Immature natural killer cell (primary cell): ENCODE results near the gene ITIH1. TPM values are rescaled to one million over a fixed set of nuclear protein-coding genes. Genes with fewer than 3 reads are reported as not detected.

Experiments
- DNase-seq, 3 donors: peaks; one replicate each; pipeline ENCODE4 v3.0.0; 2022; ENCODE audit warnings: mixed read lengths in 1 of 3
- H3K27ac Mint-ChIP-seq, 6 donors: one replicate each; pipeline ENCODE4 v1.8.0; 2020; ENCODE audit warnings: mixed read lengths in 6 of 6, mild to moderate bottlenecking in 5 of 6, inconsistent platforms in 4 of 6, moderate library complexity in 3 of 6
- H3K27me3 Mint-ChIP-seq, 3 donors: one replicate each; pipeline ENCODE4 v1.8.0; 2020 to 2021; ENCODE audit warnings: low read depth in 3 of 3, mild to moderate bottlenecking in 3 of 3, mixed read lengths in 3 of 3, moderate library complexity in 3 of 3, inconsistent platforms in 1 of 3
- H3K36me3 Mint-ChIP-seq, 3 donors: one replicate each; pipeline ENCODE4 v1.8.0; 2020; ENCODE audit warnings: mixed read lengths in 3 of 3, inconsistent platforms in 2 of 3, mild to moderate bottlenecking in 2 of 3
- H3K4me1 Mint-ChIP-seq, 2 donors: one replicate each; pipeline ENCODE4 v1.8.0; 2020; ENCODE audit warnings: inconsistent platforms in 2 of 2, mild to moderate bottlenecking in 2 of 2, mixed read lengths in 2 of 2, moderate library complexity in 1 of 2
- H3K4me3 Mint-ChIP-seq, 5 donors: one replicate each; pipeline ENCODE4 v1.8.0; 2020; ENCODE audit warnings: mild to moderate bottlenecking in 5 of 5, mixed read lengths in 5 of 5, inconsistent platforms in 3 of 5, moderate library complexity in 3 of 5
- H3K9me3 Mint-ChIP-seq, 6 donors: one replicate each; pipeline ENCODE4 v1.8.0; 2020; ENCODE audit warnings: mild to moderate bottlenecking in 6 of 6, mixed read lengths in 6 of 6, inconsistent platforms in 4 of 6, moderate library complexity in 3 of 6
- polyA plus RNA-seq, 3 donors: library from polyadenylated mRNA; unstranded; fragments of 300-500 nt; fragmentation: Illumina TruSeq; gene quantifications; one replicate each; pipeline ENCODE4 v1.2.3, GENCODE V29; 2021

The ITIH1 gene
- polyA plus RNA-seq, 3 donors from 2014 or later: not detected

GRCh38 chr3:52779011-52779836, 1.8 kb downstream of the ITIH1 start:
- peaks cover 0 to 2% (median 2%) of the 10 kb centered on the region in 3 donors for H3K27me3 Mint-ChIP-seq
- no peaks in the 10 kb centered on the region for H3K9me3 Mint-ChIP-seq
- H3K36me3 Mint-ChIP-seq: no peaks in the 10 kb centered on the region
- no peak for DNase-seq
- H3K4me3 Mint-ChIP-seq: no peak overlapping the region
- no peak overlapping the region for H3K27ac Mint-ChIP-seq
- peaks cover 7 to 9% of the 10 kb centered on the region in 2 donors for H3K4me1 Mint-ChIP-seq

GRCh38 chr3:52779837-52780585, 2.6 kb downstream of the ITIH1 start:
- no peaks in the 10 kb centered on the region for H3K9me3 Mint-ChIP-seq
- peak overlapping the region in 1 of 6 donors; percentile 8 for H3K27ac Mint-ChIP-seq
- H3K36me3 Mint-ChIP-seq: no peaks in the 10 kb centered on the region
- no peak overlapping the region for H3K4me3 Mint-ChIP-seq
- peaks cover 0 to 6% (median 2%) of the 10 kb centered on the region in 3 donors for H3K27me3 Mint-ChIP-seq
- peaks cover 7 to 9% of the 10 kb centered on the region in 2 donors for H3K4me1 Mint-ChIP-seq
- no peak for DNase-seq

- peaks cover 7 to 9% of the 10 kb centered on the region in 2 donors for H3K4me1 Mint-ChIP-seq
- no peaks in the 10 kb centered on the region for H3K9me3 Mint-ChIP-seq
- peaks cover 0 to 6% (median 1%) of the 10 kb centered on the region in 3 donors for H3K27me3 Mint-ChIP-seq
- DNase-seq: no peak
- no peak overlapping the region for H3K4me3 Mint-ChIP-seq
- H3K36me3 Mint-ChIP-seq: no peaks in the 10 kb centered on the region
- no peak overlapping the region for H3K27ac Mint-ChIP-seq
Observed at GRCh38 chr3:52781741-52782140, 4.3 kb downstream of the ITIH1 start.

- DNase-seq: no peak
- peaks cover 0 to 6% (median 3%) of the 10 kb centered on the region in 3 donors for H3K27me3 Mint-ChIP-seq
- H3K4me3 Mint-ChIP-seq: no peak overlapping the region
- no peaks in the 10 kb centered on the region for H3K9me3 Mint-ChIP-seq
- H3K27ac Mint-ChIP-seq: no peak overlapping the region
- no peaks in the 10 kb centered on the region for H3K36me3 Mint-ChIP-seq
- H3K4me1 Mint-ChIP-seq: peaks cover 7 to 9% of the 10 kb centered on the region in 2 donors
Observed at GRCh38 chr3:52782412-52783210, 5.2 kb downstream of the ITIH1 start.

GRCh38 chr3:52783211-52783555, 5.8 kb downstream of the ITIH1 start:
- Mint-ChIP-seq H3K9me3 (no peaks in the 10 kb centered on the region), H3K27me3 (peaks cover 0 to 6% (median 3%) of the 10 kb centered on the region in 3 donors), H3K27ac (no peak overlapping the region), H3K36me3 (no peaks in the 10 kb centered on the region), H3K4me3 (no peak overlapping the region), H3K4me1 (peaks cover 4 to 9% of the 10 kb centered on the region in 2 donors)
- DNase-seq: no peak

GRCh38 chr3:52784021-52784621, 6.7 kb downstream of the ITIH1 start:
- Mint-ChIP-seq H3K27me3 (peaks cover 0 to 6% (median 3%) of the 10 kb centered on the region in 3 donors), H3K4me1 (peaks cover 0 to 9% of the 10 kb centered on the region in 2 donors), H3K27ac (no peak overlapping the region), H3K36me3 (no peaks in the 10 kb centered on the region), H3K4me3 (no peak overlapping the region), H3K9me3 (no peaks in the 10 kb centered on the region)
- no peak for DNase-seq

- DNase-seq: no peak
- no peak overlapping the region for H3K27ac Mint-ChIP-seq
- H3K36me3 Mint-ChIP-seq: no peaks in the 10 kb centered on the region
- H3K27me3 Mint-ChIP-seq: peaks cover 0 to 6% (median 3%) of the 10 kb centered on the region in 3 donors
- peaks cover 0 to 9% of the 10 kb centered on the region in 2 donors for H3K4me1 Mint-ChIP-seq
- no peak overlapping the region for H3K4me3 Mint-ChIP-seq
- no peaks in the 10 kb centered on the region for H3K9me3 Mint-ChIP-seq
Observed at GRCh38 chr3:52784931-52785590, 7.7 kb downstream of the ITIH1 start.

GRCh38 chr3:52786330-52787215, 9.2 kb downstream of the ITIH1 start:
- H3K27me3 Mint-ChIP-seq: peaks cover 0 to 4% (median 3%) of the 10 kb centered on the region in 3 donors
- H3K4me3 Mint-ChIP-seq: no peak overlapping the region
- DNase-seq: no peak
- H3K9me3 Mint-ChIP-seq: no peaks in the 10 kb centered on the region
- H3K4me1 Mint-ChIP-seq: peaks cover 0 to 6% of the 10 kb centered on the region in 2 donors
- H3K27ac Mint-ChIP-seq: no peak overlapping the region
- H3K36me3 Mint-ChIP-seq: no peaks in the 10 kb centered on the region

- no peak overlapping the region for H3K27ac Mint-ChIP-seq
- H3K36me3 Mint-ChIP-seq: no peaks in the 10 kb centered on the region
- H3K9me3 Mint-ChIP-seq: no peaks in the 10 kb centered on the region
- no peaks in the 10 kb centered on the region for H3K4me1 Mint-ChIP-seq
- H3K4me3 Mint-ChIP-seq: no peak overlapping the region
- H3K27me3 Mint-ChIP-seq: peaks cover 2 to 4% (median 3%) of the 10 kb centered on the region in 3 donors
- no peak for DNase-seq
Observed at GRCh38 chr3:52787246-52787645, 9.8 kb downstream of the ITIH1 start.

GRCh38 chr3:52787672-52788625, 10.6 kb downstream of the ITIH1 start:
- Mint-ChIP-seq H3K9me3 (no peaks in the 10 kb centered on the region), H3K27ac (no peak overlapping the region), H3K4me1 (no peaks in the 10 kb centered on the region), H3K4me3 (no peak overlapping the region), H3K27me3 (peaks cover 2 to 4% (median 3%) of the 10 kb centered on the region in 3 donors), H3K36me3 (no peaks in the 10 kb centered on the region)
- no peak for DNase-seq

GRCh38 chr3:52788890-52789745, 11.7 kb downstream of the ITIH1 start:
- no peaks in the 10 kb centered on the region for H3K36me3 Mint-ChIP-seq
- H3K9me3 Mint-ChIP-seq: no peaks in the 10 kb centered on the region
- H3K4me1 Mint-ChIP-seq: no peaks in the 10 kb centered on the region
- peaks cover 2 to 4% (median 3%) of the 10 kb centered on the region in 3 donors for H3K27me3 Mint-ChIP-seq
- no peak overlapping the region for H3K4me3 Mint-ChIP-seq
- DNase-seq: no peak
- H3K27ac Mint-ChIP-seq: no peak overlapping the region
